Measurements from ENCODE around the gene ZNF423. TPM values are rescaled to one million over a fixed set of nuclear protein-coding genes. Genes with fewer than 3 reads are reported as not detected.

Gene ZNF423
- total and polyA plus RNA-seq, 2 donors: 6.4 to 14.0 TPM

DNA sequence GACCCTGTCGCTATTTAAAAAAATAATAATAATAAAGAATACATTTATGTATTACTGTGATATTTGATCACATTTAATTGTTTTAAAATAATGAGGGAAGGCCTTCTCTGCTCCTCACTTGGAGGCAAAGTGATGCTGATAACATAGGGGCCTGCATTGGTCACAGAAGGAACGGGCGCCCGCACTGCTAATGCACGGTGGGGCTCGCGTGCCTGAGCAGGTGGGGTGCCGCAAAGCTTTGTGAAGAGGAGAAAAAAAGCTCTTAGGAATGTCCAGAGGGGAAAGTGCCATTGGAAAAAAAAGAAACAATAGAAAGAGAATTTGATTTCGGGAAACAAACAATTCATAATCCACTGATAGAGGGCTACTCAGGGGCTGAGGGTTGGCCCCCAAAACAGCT is 143.8 kb downstream of the ZNF423 start:
- no peak overlapping the region for H3K4me3 ChIP-seq (ENCODE audit: low read depth, low read length)
- DNase-seq (ENCODE audit: extremely low spot score): no peak
- H3K27ac ChIP-seq (ENCODE audit: low read depth): no peak overlapping the region
- H3K36me3 ChIP-seq (ENCODE audit: insufficient read depth): no peaks in the 10 kb centered on the region
- H3K4me1 ChIP-seq (ENCODE audit: insufficient read depth): no peaks in the 10 kb centered on the region
- 92% methylated on average over 9 of the region's 9 CpGs for WGBS

DNA sequence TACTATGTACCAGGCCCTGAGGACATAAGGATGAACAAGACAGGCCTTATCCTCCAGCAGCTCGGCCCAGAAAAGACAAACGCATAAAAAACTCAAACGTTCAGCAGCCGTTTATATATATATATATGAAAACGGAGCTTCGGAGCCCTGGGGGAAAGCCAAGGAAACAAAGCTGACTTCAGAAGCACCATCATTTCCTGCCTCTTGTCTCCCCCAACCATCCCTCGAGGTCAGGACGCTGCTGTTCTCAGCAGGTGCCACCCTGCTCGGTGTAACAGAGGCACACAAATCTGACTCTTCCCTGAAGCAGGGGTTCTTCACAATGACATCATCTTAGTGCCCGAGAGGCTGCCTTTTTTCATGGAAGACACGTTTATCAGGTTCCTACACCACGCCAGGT is 146.9 kb downstream of the ZNF423 start:
- Histone ChIP-seq H3K4me3 (ENCODE audit: low read depth, low read length) (no peak overlapping the region), H3K36me3 (ENCODE audit: insufficient read depth) (no peaks in the 10 kb centered on the region), H3K4me1 (ENCODE audit: insufficient read depth) (no peaks in the 10 kb centered on the region), H3K27ac (ENCODE audit: low read depth) (no peak overlapping the region)
- DNase-seq (ENCODE audit: extremely low spot score): no peak
- WGBS: 71% methylated on average over 12 of the region's 12 CpGs

DNA sequence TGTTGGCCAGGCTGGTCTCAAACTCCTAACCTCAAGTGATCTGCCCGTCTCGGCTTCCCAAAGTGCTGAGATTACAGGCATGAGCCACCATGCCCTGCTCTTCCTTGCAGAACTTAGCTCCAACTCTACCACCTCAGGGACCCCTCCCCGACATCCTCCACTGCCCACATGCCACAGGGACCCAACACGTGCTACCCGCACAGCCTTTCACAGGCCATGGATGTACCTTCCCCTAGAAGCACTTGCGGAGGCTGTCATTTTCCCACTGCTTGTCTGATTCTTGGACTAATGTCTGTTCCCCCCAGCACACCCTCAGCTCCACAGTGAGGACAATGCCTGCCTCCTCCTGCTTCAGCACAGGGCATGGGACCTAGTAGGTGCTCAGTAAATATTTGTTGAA is 147.4 kb downstream of the ZNF423 start:
- WGBS: 97% methylated on average over 6 of the region's 6 CpGs
- H3K27ac ChIP-seq (ENCODE audit: low read depth): no peak overlapping the region
- no peak for DNase-seq (ENCODE audit: extremely low spot score)
- no peaks in the 10 kb centered on the region for H3K4me1 ChIP-seq (ENCODE audit: insufficient read depth)
- H3K36me3 ChIP-seq (ENCODE audit: insufficient read depth): no peaks in the 10 kb centered on the region
- no peak overlapping the region for H3K4me3 ChIP-seq (ENCODE audit: low read depth, low read length)

DNA sequence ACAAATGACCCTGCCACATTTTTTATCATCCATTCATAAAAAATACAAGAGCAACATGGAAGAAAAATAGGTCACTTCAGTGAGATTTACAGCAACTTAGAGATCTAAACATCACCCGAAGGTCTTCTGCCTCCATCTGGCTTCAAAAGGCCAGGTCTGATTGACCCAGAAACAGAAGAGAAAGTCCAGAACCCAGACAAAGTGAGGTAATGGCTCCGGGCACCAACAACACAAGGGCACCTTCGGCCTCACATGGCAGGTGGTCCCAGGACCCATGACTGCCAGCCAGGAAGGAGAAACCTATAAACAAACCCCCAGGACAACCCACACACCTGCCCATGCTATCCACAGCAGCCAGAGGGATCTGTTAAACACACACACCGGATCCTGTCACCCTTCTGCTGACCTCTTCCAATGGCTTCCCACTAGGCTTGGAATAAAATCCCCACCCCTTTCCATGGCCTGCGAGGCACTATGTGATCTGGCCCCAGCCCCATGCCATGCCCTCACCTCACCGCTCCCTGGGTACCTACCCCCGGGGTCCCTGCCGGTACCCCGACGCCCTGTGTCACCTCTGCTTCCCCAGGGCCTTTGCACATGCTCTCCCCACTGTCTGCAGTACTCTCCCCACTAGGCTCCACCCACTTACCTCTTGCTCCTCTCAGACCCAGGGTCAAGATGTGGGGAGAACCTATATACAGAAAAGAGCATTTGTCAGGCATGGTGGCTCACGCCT is 149.1 kb downstream of the ZNF423 start:
- 97% methylated on average over 11 of the region's 11 CpGs for WGBS
- DNase-seq (ENCODE audit: extremely low spot score): no peak
- no peak overlapping the region for H3K4me3 ChIP-seq (ENCODE audit: low read depth, low read length)
- no peaks in the 10 kb centered on the region for H3K36me3 ChIP-seq (ENCODE audit: insufficient read depth)
- H3K27ac ChIP-seq (ENCODE audit: low read depth): no peak overlapping the region
- no peaks in the 10 kb centered on the region for H3K4me1 ChIP-seq (ENCODE audit: insufficient read depth)

DNA sequence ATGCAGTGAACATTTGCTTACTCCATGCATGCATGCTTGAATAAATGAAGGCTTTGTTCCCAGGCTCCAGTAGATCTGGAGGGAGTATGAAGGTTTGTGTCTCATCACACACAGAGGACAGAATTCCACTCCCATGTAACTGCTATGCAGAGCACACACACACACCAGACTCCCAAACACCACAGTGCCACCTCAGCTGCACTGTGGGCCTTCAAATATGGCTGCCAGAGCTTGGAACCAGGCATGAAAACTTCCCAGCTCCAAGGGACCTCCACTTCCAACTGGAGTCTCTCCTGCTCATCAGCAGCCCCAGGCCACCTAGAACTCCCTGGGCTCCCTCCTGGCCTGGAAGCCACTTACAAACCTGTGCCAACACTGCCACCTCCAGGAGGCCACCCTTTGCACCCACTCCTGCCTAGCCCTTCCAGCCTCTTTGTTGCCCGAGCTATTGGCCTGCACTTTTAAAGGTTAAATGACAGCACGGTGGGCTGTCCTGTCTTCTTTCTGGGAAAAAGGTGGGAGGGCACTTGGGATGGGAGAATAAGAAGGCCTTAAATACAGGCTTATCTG is 151.2 kb downstream of the ZNF423 start:
- WGBS: 97% methylated on average over 2 of the region's 2 CpGs
- Histone ChIP-seq H3K36me3 (ENCODE audit: insufficient read depth) (no peaks in the 10 kb centered on the region), H3K4me1 (ENCODE audit: insufficient read depth) (no peaks in the 10 kb centered on the region), H3K4me3 (ENCODE audit: low read depth, low read length) (no peak overlapping the region), H3K27ac (ENCODE audit: low read depth) (no peak overlapping the region)
- no peak for DNase-seq (ENCODE audit: extremely low spot score)

DNA sequence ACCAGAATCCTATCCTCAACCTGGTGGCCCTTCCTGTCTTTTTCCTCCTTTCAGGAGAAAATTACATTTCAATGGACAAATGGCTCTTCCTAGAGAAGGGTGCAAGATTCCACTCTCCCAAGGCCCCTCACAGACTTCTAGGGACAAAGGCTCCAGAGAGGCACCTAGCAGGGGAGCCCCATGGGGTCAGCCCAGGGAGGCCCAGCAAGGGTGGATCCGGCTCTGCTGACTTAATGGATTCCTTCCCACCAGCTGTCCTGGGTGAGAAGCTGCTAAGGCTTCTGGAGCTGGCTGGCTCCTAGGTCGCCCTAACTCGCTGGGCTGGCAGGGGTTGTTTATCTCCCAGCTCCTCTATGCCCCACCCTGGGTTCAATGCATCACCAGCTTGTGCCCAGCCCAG is 152.4 kb downstream of the ZNF423 start:
- H3K36me3 ChIP-seq (ENCODE audit: insufficient read depth): no peaks in the 10 kb centered on the region
- no peak for DNase-seq (ENCODE audit: extremely low spot score)
- H3K4me3 ChIP-seq (ENCODE audit: low read depth, low read length): no peak overlapping the region
- WGBS: 86% methylated on average over 3 of the region's 3 CpGs
- no peak overlapping the region for H3K27ac ChIP-seq (ENCODE audit: low read depth)
- H3K4me1 ChIP-seq (ENCODE audit: insufficient read depth): no peaks in the 10 kb centered on the region

DNA sequence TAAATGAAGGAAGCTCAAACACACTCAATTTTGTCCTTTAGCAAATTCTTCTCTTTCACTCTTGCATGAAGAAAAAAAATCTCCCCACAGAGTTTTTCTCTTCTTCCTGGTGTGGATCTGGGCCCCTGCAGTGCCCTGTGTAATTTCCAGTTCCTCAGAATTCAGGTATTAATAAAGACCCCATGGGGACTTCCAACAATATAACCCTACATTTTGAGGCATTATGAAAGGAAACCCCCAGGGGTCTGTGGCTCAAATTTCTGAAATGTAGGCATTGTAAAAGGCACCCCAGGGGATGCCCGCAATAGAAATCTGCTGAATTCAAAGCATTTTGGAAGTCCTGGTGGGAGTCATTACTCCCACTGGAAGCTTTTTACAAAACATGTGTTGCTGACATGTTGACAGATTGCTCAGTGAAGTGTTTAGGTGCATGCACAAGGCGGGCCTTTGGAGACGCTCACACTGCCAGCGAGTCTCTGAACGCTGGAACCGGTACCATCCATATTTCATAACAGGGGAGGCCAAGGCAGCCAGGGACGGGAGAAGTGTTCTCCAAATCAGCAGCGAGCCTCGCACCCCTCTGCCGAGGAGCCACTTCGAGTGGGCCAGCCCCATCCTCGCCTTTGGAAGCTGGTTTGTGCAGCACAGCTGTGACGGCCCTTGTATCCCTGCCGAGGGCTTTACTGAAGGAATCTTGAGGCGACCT is 154.0 kb downstream of the ZNF423 start:
- Histone ChIP-seq H3K27ac (ENCODE audit: low read depth) (no peak overlapping the region), H3K36me3 (ENCODE audit: insufficient read depth) (no peaks in the 10 kb centered on the region), H3K4me3 (ENCODE audit: low read depth, low read length) (no peak overlapping the region), H3K4me1 (ENCODE audit: insufficient read depth) (no peaks in the 10 kb centered on the region)
- no peak for DNase-seq (ENCODE audit: extremely low spot score)
- 32% methylated on average over 15 of the region's 15 CpGs for WGBS

DNA sequence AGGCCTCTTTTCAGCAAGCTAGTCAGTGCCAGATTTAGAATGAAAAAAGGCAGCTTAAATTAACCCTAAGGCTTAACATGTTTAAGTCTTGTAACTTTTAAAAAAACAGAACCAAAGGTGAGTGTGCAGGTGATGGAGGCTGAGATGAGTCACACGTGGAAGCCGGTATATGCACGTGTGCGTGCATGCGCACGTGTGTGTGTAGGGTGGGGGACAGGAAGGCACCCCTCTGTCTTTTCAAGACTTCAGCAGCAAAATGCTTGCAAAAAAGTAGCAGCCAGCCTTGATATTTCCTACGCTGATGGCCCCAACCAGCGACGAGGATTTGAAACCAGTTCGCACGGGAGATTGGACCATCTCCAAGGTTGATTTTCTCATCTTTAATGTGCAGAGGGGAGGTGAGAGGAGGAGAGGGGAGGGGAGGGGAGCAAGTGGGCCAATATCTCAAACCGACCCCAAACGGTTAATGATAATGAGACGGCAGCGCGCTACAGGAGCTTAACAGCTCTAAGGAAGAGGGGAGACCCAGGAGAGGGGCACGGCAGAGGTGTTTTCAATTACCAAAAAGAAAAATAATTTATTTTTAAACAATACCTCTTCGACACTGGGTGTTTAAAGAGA is 154.7 kb downstream of the ZNF423 start:
- H3K27ac ChIP-seq (ENCODE audit: low read depth): no peak overlapping the region
- DNase-seq (ENCODE audit: extremely low spot score): no peak

DNA sequence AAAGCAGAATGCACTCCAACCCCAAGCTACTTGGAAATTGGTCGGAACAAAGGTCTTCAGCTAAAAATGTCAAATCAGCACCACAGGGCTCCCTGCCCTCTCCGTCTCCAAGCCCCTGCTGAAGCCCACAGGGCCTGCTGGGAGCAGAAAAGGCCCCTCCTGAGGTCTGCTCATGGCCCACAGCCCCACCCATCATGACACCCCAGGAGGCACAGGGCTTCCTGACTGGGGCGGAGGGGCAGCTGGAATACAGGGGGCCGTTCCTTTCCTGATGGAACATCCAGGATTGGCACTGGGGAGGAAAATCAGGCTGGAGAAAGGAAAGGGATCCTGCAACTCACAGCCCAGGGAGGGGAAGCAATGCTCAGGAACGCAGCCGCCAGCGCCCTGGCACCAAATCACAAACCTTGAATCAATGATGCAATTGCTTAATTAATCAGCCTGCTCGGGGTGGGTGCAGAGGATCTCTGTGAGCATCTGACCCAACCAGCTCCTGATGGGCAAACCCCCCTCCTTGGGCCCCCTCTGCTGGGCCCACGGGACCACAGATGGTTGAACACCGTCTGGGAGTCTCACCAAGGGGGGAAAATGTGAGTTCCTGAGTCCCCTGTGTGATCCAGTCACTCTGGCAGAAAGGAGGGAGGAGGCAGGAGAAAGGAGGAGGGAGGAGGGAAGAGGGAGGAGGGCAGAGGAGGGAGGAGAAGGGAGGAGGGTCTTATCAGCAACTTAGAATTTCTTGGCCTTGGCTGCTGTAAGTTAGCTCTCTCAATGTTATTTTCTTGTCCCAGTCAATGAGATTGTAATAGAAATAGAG is 155.5 kb downstream of the ZNF423 start:
- 49% methylated on average over 10 of the region's 10 CpGs for WGBS
- DNase-seq (ENCODE audit: extremely low spot score): no peak
- no peaks in the 10 kb centered on the region for H3K36me3 ChIP-seq (ENCODE audit: insufficient read depth)
- H3K27ac ChIP-seq (ENCODE audit: low read depth): no peak overlapping the region
- H3K4me1 ChIP-seq (ENCODE audit: insufficient read depth): no peaks in the 10 kb centered on the region
- H3K4me3 ChIP-seq (ENCODE audit: low read depth, low read length): no peak overlapping the region

More for the DNA sequence above, 154.7 kb downstream of the ZNF423 start:
- WGBS: 48% methylated on average over 18 of the region's 18 CpGs
- no peaks in the 10 kb centered on the region for H3K36me3 ChIP-seq (ENCODE audit: insufficient read depth)
- H3K4me1 ChIP-seq (ENCODE audit: insufficient read depth): no peaks in the 10 kb centered on the region
- no peak overlapping the region for H3K4me3 ChIP-seq (ENCODE audit: low read depth, low read length)

DNA sequence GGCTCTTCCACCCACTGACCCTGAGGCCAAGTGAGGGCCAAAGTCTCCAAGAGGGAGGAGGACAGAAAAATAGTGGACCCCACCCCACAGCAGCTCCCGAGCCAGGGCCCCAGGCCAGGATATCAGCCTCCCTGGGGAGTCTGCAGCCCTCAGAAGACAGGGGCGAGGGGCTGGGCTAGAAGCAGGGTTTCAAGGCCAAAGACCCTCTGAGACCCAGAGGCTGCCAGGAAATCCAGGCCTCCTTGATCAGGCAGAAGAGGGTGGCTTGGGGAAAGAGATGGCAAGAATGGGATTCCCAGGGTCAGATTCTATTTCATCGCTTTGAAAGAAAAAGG is 156.1 kb downstream of the ZNF423 start:
- 79% methylated on average over 3 of the region's 3 CpGs for WGBS
- no peak for DNase-seq (ENCODE audit: extremely low spot score)
- H3K36me3 ChIP-seq (ENCODE audit: insufficient read depth): no peaks in the 10 kb centered on the region
- peak overlapping the region; percentile 42 for H3K27ac ChIP-seq (ENCODE audit: low read depth)
- no peak overlapping the region for H3K4me3 ChIP-seq (ENCODE audit: low read depth, low read length)
- no peaks in the 10 kb centered on the region for H3K4me1 ChIP-seq (ENCODE audit: insufficient read depth)

DNA sequence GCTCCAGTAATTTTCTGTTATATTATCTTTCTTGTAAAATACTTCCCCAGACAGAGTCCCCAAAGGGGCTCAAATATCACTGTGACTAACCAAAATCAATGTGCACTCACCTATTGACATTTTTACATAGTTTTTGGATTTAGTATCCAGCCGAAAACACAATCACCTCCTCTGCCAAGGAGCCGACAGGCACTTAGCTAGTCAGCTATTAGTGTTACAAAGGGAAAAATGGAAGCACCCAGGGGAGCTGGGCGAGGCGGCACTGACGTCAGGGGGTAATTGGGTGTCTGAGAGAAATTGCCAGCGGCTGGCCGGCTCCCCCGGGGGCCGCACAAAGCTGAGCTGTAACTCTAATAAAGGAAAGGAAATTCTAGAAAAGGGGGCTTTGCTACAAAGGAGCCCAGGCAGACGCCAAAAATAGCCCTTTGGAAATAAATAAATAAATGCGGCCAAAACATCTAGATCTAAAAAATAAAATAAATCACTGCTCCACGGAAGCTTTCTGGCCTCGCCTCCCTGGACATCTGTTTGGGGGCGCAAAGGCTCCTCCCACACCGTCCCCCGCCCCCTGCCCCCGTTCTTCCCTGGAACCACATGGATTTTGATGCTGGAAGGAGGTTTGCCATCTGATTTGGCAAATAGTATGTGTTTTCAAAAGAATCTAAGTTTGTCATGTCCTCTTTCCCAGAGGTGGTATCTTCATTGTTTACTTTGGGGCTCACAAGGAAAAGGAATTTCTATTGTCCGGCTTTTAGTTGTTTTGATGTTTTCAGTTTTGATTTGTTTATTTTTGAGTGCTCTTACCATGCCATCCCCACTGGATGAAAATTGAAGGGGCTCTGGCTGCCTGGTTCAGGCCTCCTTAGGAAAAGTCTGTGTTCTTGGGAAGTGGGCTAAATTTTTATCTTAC is 156.7 kb downstream of the ZNF423 start:
- no peaks in the 10 kb centered on the region for H3K4me1 ChIP-seq (ENCODE audit: insufficient read depth)
- 52% methylated on average over 18 of the region's 18 CpGs for WGBS
- H3K4me3 ChIP-seq (ENCODE audit: low read depth, low read length): no peak overlapping the region
- DNase-seq (ENCODE audit: extremely low spot score): no peak
- peak overlapping the region; percentile 12 for H3K27ac ChIP-seq (ENCODE audit: low read depth)
- H3K36me3 ChIP-seq (ENCODE audit: insufficient read depth): no peaks in the 10 kb centered on the region

DNA sequence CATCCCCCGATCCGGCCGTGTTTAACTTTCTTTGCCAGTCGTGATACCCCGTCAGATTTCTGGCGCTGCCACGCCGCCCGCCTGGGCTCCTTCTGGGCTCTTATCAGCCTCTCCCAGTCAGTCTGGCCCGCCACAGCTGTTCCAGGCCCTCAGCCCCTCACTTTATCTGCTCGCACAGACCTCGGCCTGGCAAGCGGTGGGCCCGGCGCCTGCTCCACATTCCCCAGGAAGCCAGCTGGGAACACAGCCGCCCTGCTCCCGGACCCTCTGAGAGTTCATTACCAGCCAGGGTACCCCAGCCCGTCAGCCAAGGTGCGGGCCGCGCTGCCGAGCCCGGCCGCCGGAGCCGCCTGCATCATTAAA is 157.5 kb downstream of the ZNF423 start:
- no peak for DNase-seq (ENCODE audit: extremely low spot score)
- Histone ChIP-seq H3K4me1 (ENCODE audit: insufficient read depth) (no peaks in the 10 kb centered on the region), H3K27ac (ENCODE audit: low read depth) (no peak overlapping the region), H3K36me3 (ENCODE audit: insufficient read depth) (no peaks in the 10 kb centered on the region), H3K4me3 (ENCODE audit: low read depth, low read length) (no peak overlapping the region)
- WGBS: 59% methylated on average over 26 of the region's 26 CpGs

Measured in urinary bladder (tissue), 4 donors.